Psoas muscle (tissue), 8 donors: ENCODE data around the gene TMEM179. TPM values are rescaled to one million over a fixed set of nuclear protein-coding genes. Genes with fewer than 3 reads are reported as not detected.

Experiments
- ATAC-seq, 4 donors: fragments of 200-7000 bp; cut with Tn5 transposase; one replicate each; pipeline ENCODE4 v1.9.1; 2020; ENCODE audit warnings: moderate library complexity in 3 of 4, mild to moderate bottlenecking in 2 of 4
- DNase-seq, 2 donors: peaks; one replicate each; pipeline ENCODE4 v3.0.0-alpha.2; 2020
- H3K27ac ChIP-seq: fragments of 200-600 bp; one replicate; pipeline ENCODE4 v1.8.0; 2022
- H3K27me3 ChIP-seq, 3 donors: fragments of 200-600 bp in 1 of 3; one replicate each; pipeline versions ENCODE4 v1.6.1 to v1.8.0; 2013 to 2022; ENCODE audit warnings: low read length in 2 of 3, mild to moderate bottlenecking in 2 of 3, moderate library complexity in 1 of 3; ENCODE audit not compliant: insufficient read depth in 3 of 3
- H3K36me3 ChIP-seq, 2 donors: fragments of 200-600 bp in 1 of 2; one replicate each; pipeline versions ENCODE4 v1.6.1 to v1.8.0; 2013 to 2022; ENCODE audit warnings: low read depth in 1 of 2, mild to moderate bottlenecking in 1 of 2, moderate library complexity in 1 of 2; ENCODE audit not compliant: insufficient read depth in 1 of 2
- H3K4me1 ChIP-seq: fragments of 200-600 bp; one replicate; pipeline ENCODE4 v1.8.0; 2022
- H3K4me3 ChIP-seq: fragments of 200-600 bp; one replicate; pipeline ENCODE4 v1.8.0; 2022; ENCODE audit warnings: mild to moderate bottlenecking
- H3K9me3 ChIP-seq: fragments of 200-600 bp; one replicate; pipeline ENCODE4 v1.8.0; 2022
- WGBS, 3 donors: extraction: QIAGEN DNeasy Blood & Tissue Kit; methylation state at CpG; one replicate each; pipeline versions ENCODE4 v1.1.6 to v1.1.7; 2013; 5-methylcytosine and 5-hydroxymethylcytosine counted together
- intact Hi-C, 2 donors: fragments of 100-400 bp; cut with DNase I; formaldehyde crosslinking; loops; one replicate each; pipeline versions ENCODE4 v1.11.0 to v1.14.2; 2022
- polyA plus RNA-seq, 3 donors: library from polyadenylated mRNA; stranded (reverse); fragments of 200-250 nt; gene quantifications; one replicate each; pipeline ENCODE4 v1.2.3, GENCODE V29; 2013
- total RNA-seq, 4 donors: library from RNA; stranded (reverse); fragmentation: NEBNext Ultra II Directional in 2 of 4; extraction: Animal tissue kit (Norgen Biotek cat#: 25700) in 2 of 4; gene quantifications; one replicate each; pipeline versions ENCODE4 v1.2.1 to v1.2.4, GENCODE V29; 2021 to 2023
- TF ChIP-seq, protein P1 (sequence below): fragments of 200-600 bp; IDR thresholded peaks from one replicate; pipeline ENCODE4 v1.8.0; 2022; ENCODE audit warnings: antibody characterized with exemption
- donor health status: healthy with polysubstance abuse.
- donor health status: DM: no; HTN: no; CAD: no; lungs with moderate emphysema.
- donor health status: Bipolar disorder and iron deficiency.
- donor health status: healthy.
- donor health status: DM: yes; HTN: yes; CAD: no.
- donor health status: DM: no; HTN: no; CAD: no.
- donor health status: DM: no; HTN: no; CAD: no.
- donor health status: DM: yes; HTN: yes; CAD: no.

TMEM179 gene
- total and polyA plus RNA-seq, 7 donors = 0.01 TPM; not detected in 6

DNA sequence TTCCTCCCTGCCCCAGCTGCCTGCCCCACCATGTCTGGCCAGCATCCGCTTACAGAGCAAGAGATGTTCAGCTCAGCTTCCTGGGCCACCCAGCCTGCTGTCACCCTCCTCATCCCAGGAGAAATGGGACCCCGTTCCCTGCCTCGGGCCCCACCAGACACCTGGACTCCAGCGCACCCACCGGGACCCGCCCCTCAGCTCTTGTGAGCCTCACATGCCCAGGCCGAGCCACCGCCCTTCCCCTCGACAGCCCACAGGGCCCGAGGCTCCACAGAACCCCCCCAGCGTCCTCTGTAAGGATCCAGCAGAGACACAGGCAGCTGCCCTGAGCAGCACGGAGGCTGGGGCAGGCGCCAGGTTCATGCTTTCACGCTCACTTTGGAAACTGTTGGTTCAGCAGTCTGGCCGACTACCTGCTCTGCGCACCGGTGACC is 43.4 kb downstream of the TMEM179 start:
- no peak overlapping the region for H3K27ac ChIP-seq
- DNase-seq (peak; percentile 4 to 39), ATAC-seq (no peak)
- H3K4me1 ChIP-seq = no peaks in the 10 kb centered on the region
- intact Hi-C loops = loop anchor here (5.0 kb wide), 2 partner anchors 424 to 484 kb away; partner anchors contain the start of gene KIF26A (in 1 of the 2)
- TF ChIP-seq, protein P1, sequence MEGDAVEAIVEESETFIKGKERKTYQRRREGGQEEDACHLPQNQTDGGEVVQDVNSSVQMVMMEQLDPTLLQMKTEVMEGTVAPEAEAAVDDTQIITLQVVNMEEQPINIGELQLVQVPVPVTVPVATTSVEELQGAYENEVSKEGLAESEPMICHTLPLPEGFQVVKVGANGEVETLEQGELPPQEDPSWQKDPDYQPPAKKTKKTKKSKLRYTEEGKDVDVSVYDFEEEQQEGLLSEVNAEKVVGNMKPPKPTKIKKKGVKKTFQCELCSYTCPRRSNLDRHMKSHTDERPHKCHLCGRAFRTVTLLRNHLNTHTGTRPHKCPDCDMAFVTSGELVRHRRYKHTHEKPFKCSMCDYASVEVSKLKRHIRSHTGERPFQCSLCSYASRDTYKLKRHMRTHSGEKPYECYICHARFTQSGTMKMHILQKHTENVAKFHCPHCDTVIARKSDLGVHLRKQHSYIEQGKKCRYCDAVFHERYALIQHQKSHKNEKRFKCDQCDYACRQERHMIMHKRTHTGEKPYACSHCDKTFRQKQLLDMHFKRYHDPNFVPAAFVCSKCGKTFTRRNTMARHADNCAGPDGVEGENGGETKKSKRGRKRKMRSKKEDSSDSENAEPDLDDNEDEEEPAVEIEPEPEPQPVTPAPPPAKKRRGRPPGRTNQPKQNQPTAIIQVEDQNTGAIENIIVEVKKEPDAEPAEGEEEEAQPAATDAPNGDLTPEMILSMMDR = no peak
- no peak overlapping the region for H3K4me3 ChIP-seq
- WGBS, 3 donors = 48 to 49% (median 49%) methylated on average over 17 of the region's 17 CpGs
- no peaks in the 10 kb centered on the region for H3K36me3 ChIP-seq
- peaks cover 0 to 22% (median 4%) of the 10 kb centered on the region in 3 donors for H3K27me3 ChIP-seq
- H3K9me3 ChIP-seq = no peaks in the 10 kb centered on the region

DNA sequence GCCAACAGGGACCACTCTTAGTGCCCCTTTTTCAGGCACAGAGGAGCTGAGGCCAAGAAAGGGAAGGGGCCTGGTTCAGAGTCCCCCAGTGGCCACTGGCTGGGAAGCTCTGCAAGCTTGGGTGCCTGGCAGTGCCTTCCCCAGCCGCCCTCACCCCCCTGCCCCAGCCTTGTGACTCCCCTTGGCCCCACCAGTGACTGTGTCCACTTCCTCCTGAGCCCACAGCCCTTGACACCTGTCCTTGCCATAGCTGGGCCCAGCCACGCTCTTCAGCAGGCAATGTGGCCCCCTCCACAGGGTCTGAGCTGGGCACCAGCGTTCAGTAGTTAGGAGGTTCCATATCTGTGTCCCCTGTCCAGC is 44.0 kb downstream of the TMEM179 start:
- Histone ChIP-seq H3K27me3 (peaks cover 0 to 16% (median 4%) of the 10 kb centered on the region in 3 donors), H3K4me3 (no peak overlapping the region), H3K4me1 (no peaks in the 10 kb centered on the region), H3K9me3 (no peaks in the 10 kb centered on the region), H3K36me3 (no peaks in the 10 kb centered on the region), H3K27ac (no peak overlapping the region)
- TF ChIP-seq, protein P1 = no peak
- intact Hi-C loops = loop anchor here (5.0 kb wide), 2 partner anchors 423 to 483 kb away; partner anchors contain the start of gene KIF26A (in 1 of the 2)
- WGBS, 3 donors = 81 to 95% (median 89%) methylated on average over 3 of the region's 3 CpGs
- ATAC-seq = no peak
- DNase-seq = peak; percentile 1 to 23

DNA sequence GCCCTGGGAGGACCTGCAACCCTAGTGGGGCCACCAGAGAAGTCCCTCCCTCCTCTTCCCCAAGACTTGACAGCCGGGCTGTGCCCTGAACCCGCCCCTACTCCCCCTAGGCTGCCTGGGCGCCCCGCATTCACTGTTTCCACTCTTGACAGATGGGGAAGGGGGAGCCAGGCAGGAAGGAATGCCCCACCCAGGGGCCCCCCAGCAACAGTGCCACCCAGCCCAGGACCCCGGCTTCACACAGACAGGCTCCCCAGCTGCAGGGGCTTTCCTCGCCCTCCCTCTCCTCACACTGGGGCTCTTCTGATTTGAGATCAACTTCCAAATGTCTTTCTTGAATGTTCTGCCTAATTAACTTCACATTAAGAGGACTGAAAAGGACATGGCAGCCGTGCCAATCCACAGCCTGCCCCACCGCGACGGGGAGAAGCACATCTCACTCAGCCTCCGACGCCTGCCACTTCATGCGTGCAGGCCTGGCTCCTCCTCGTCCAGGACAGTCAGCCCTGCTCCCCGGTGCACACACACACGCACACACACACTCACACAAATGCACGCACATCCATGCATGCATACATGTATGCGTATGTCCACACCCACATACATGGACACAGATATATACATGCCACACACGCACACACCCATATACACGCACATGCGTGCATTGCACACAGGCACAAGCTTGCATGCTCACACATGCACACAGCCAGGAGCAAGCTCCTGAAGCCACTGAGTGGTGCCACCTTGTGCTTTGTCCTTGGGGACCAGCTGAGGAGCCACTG is 44.6 kb downstream of the TMEM179 start:
- TF ChIP-seq, protein P1 = no peak
- DNase-seq (peak; percentile 7 to 34), ATAC-seq (no peak)
- Histone ChIP-seq H3K9me3 (no peaks in the 10 kb centered on the region), H3K4me1 (no peaks in the 10 kb centered on the region), H3K27me3 (peaks cover 0 to 11% (median 1%) of the 10 kb centered on the region in 3 donors), H3K4me3 (no peak overlapping the region), H3K27ac (no peak overlapping the region), H3K36me3 (no peaks in the 10 kb centered on the region)
- WGBS, 3 donors = 82 to 86% (median 83%) methylated on average over 21 of the region's 21 CpGs
- intact Hi-C loops = loop anchor here (5.0 kb wide), 2 partner anchors 423 to 483 kb away; partner anchors contain the start of gene KIF26A (in 1 of the 2)

DNA sequence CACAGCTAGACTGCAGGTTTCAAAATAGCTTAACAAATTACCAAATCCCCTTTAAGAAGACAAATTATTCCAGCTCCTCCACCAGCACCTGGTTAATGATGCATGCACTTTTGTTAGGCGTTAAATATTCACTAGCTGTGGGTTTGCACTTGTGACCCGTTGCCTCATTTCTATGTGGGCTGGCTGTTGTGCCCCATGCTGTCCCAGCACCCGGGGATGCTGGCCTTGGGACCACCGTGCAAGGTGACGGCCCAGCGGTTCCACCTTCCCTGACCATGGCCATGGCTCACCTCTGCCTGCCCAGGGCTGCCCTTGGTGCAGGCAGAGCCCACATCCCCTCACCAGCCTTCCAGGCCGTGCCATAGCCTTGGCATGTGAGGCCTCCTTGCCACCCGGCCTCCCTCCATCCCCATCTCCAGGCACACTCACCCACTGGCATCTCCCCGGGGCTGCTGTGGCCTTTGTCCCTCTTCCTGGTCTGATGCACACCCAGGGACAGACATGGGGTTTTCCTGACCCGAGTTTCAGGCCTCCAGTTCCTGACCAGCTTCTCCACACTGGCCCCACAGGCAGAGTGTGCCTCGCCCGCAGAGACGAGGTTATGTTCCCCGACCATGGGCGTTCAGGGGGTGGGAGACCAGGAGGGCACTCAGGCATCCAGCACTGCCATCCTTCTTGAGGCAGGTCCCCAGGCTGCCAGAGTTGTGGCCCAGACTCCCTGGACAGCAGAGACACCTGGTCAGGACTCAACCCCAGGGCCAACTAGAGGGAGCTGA is 45.4 kb downstream of the TMEM179 start:
- DNase-seq (peak; percentile 8 to 43), ATAC-seq (no peak)
- H3K4me1 ChIP-seq = no peaks in the 10 kb centered on the region
- no peak overlapping the region for H3K4me3 ChIP-seq
- H3K27ac ChIP-seq = no peak overlapping the region
- intact Hi-C loops = no loop called here
- 86 to 89% (median 88%) methylated on average over 15 of the region's 15 CpGs for WGBS, 3 donors
- TF ChIP-seq, protein P1 = no peak
- H3K9me3 ChIP-seq = no peaks in the 10 kb centered on the region
- H3K36me3 ChIP-seq = no peaks in the 10 kb centered on the region
- H3K27me3 ChIP-seq = peaks cover 0 to 8% (median 4%) of the 10 kb centered on the region in 3 donors
